ENCODE data around the gene GPR84. TPM values are rescaled to one million over a fixed set of nuclear protein-coding genes. Genes with fewer than 3 reads are reported as not detected.

The GPR84 gene
- total and polyA plus RNA-seq, 9 donors, result 0.15 to 0.27 (median 0.22) TPM; not detected in 1

GRCh38 chr12:54363618-54364017, 668 bp downstream of the GPR84 start:
- H3K27me3 ChIP-seq (ENCODE audit: control insufficient read depth, insufficient read depth, low read length), result no peaks in the 10 kb centered on the region
- H3K36me3 ChIP-seq (ENCODE audit: control insufficient read depth, insufficient read depth, low read length), result no peaks in the 10 kb centered on the region
- H3K27ac ChIP-seq (ENCODE audit: low read length), result no peak overlapping the region
- peaks cover 25% of the 10 kb centered on the region for H3K4me1 ChIP-seq (ENCODE audit: control insufficient read depth, insufficient read depth, low read length)
- 86% methylated on average over 1 of the region's 6 CpGs for WGBS (ENCODE audit: insufficient coverage)
- no peak overlapping the region for H3K4me3 ChIP-seq (ENCODE audit: low read length)
- DNase-seq, result no peak
- H3K9me3 ChIP-seq (replicated peaks; ENCODE audit: control insufficient read depth, low read depth, low read length), result no peaks in the 10 kb centered on the region

GRCh38 chr12:54363047-54363446, 1.2 kb downstream of the GPR84 start:
- Histone ChIP-seq H3K4me1 (ENCODE audit: control insufficient read depth, insufficient read depth, low read length) (peaks cover 26% of the 10 kb centered on the region), H3K4me3 (ENCODE audit: low read length) (no peak overlapping the region)

GRCh38 chr12:54360717-54361456, 3.4 kb downstream of the GPR84 start:
- DNase-seq, result peak; percentile 89
- WGBS (ENCODE audit: insufficient coverage), result 19% methylated on average over 4 of the region's 16 CpGs
- peaks cover 46% of the 10 kb centered on the region for H3K4me1 ChIP-seq (ENCODE audit: control insufficient read depth, insufficient read depth, low read length)

More at GRCh38 chr12:54363047-54363446, 1.2 kb downstream of the GPR84 start:
- WGBS (ENCODE audit: insufficient coverage), result 81% methylated on average over 8 of the region's 8 CpGs
- Histone ChIP-seq H3K27me3 (ENCODE audit: control insufficient read depth, insufficient read depth, low read length) (no peaks in the 10 kb centered on the region), H3K36me3 (ENCODE audit: control insufficient read depth, insufficient read depth, low read length) (no peaks in the 10 kb centered on the region), H3K9me3 (replicated peaks; ENCODE audit: control insufficient read depth, low read depth, low read length) (no peaks in the 10 kb centered on the region), H3K27ac (ENCODE audit: low read length) (no peak overlapping the region)
- no peak for DNase-seq

GRCh38 chr12:54359762-54360351, 4.4 kb downstream of the GPR84 start:
- Histone ChIP-seq H3K9me3 (replicated peaks; ENCODE audit: control insufficient read depth, low read depth, low read length) (no peaks in the 10 kb centered on the region), H3K27me3 (ENCODE audit: control insufficient read depth, insufficient read depth, low read length) (no peaks in the 10 kb centered on the region), H3K4me3 (ENCODE audit: low read length) (peak overlapping the region; percentile 73), H3K27ac (ENCODE audit: low read length) (peak overlapping the region; percentile 96), H3K4me1 (ENCODE audit: control insufficient read depth, insufficient read depth, low read length) (peaks cover 56% of the 10 kb centered on the region), H3K36me3 (ENCODE audit: control insufficient read depth, insufficient read depth, low read length) (no peaks in the 10 kb centered on the region)
- WGBS (ENCODE audit: insufficient coverage), result 43% methylated on average over 1 of the region's 9 CpGs
- no peak for DNase-seq

More at GRCh38 chr12:54360717-54361456, 3.4 kb downstream of the GPR84 start:
- Histone ChIP-seq H3K4me3 (ENCODE audit: low read length) (no peak overlapping the region), H3K27me3 (ENCODE audit: control insufficient read depth, insufficient read depth, low read length) (no peaks in the 10 kb centered on the region), H3K36me3 (ENCODE audit: control insufficient read depth, insufficient read depth, low read length) (no peaks in the 10 kb centered on the region), H3K27ac (ENCODE audit: low read length) (peak overlapping the region; percentile 49), H3K9me3 (replicated peaks; ENCODE audit: control insufficient read depth, low read depth, low read length) (no peaks in the 10 kb centered on the region)

- peak overlapping the region; percentile 73 for H3K4me3 ChIP-seq (ENCODE audit: low read length)
- H3K27me3 ChIP-seq (ENCODE audit: control insufficient read depth, insufficient read depth, low read length), result no peaks in the 10 kb centered on the region
- under 1% methylated on average over 28 of the region's 40 CpGs for WGBS (ENCODE audit: insufficient coverage)
- no peaks in the 10 kb centered on the region for H3K36me3 ChIP-seq (ENCODE audit: control insufficient read depth, insufficient read depth, low read length)
- no peaks in the 10 kb centered on the region for H3K9me3 ChIP-seq (replicated peaks; ENCODE audit: control insufficient read depth, low read depth, low read length)
- DNase-seq, result peak; percentile 100
- peak overlapping the region; percentile 96 for H3K27ac ChIP-seq (ENCODE audit: low read length)
- peaks cover 60% of the 10 kb centered on the region for H3K4me1 ChIP-seq (ENCODE audit: control insufficient read depth, insufficient read depth, low read length)
Measured at GRCh38 chr12:54358945-54359761, 5.1 kb downstream of the GPR84 start.

GRCh38 chr12:54358191-54358944, 5.9 kb downstream of the GPR84 start:
- Histone ChIP-seq H3K4me3 (ENCODE audit: low read length) (peak overlapping the region; percentile 73), H3K36me3 (ENCODE audit: control insufficient read depth, insufficient read depth, low read length) (no peaks in the 10 kb centered on the region), H3K4me1 (ENCODE audit: control insufficient read depth, insufficient read depth, low read length) (peaks cover 66% of the 10 kb centered on the region), H3K27me3 (ENCODE audit: control insufficient read depth, insufficient read depth, low read length) (no peaks in the 10 kb centered on the region), H3K27ac (ENCODE audit: low read length) (peak overlapping the region; percentile 96), H3K9me3 (replicated peaks; ENCODE audit: control insufficient read depth, low read depth, low read length) (no peaks in the 10 kb centered on the region)
- peak; percentile 89 for DNase-seq
- WGBS (ENCODE audit: insufficient coverage), result 2% methylated on average over 7 of the region's 15 CpGs

- no peak overlapping the region for H3K4me3 ChIP-seq (ENCODE audit: low read length)
- no peaks in the 10 kb centered on the region for H3K9me3 ChIP-seq (replicated peaks; ENCODE audit: control insufficient read depth, low read depth, low read length)
- no peaks in the 10 kb centered on the region for H3K27me3 ChIP-seq (ENCODE audit: control insufficient read depth, insufficient read depth, low read length)
- peaks cover 73% of the 10 kb centered on the region for H3K4me1 ChIP-seq (ENCODE audit: control insufficient read depth, insufficient read depth, low read length)
- no peak for DNase-seq
- H3K36me3 ChIP-seq (ENCODE audit: control insufficient read depth, insufficient read depth, low read length), result no peaks in the 10 kb centered on the region
- WGBS (ENCODE audit: insufficient coverage), result no CpG with 5 or more reads among the region's 2 CpGs
- H3K27ac ChIP-seq (ENCODE audit: low read length), result peak overlapping the region; percentile 96
Measured at GRCh38 chr12:54357506-54358190, 6.6 kb downstream of the GPR84 start.

- peak overlapping the region; percentile 96 for H3K27ac ChIP-seq (ENCODE audit: low read length)
- no peak overlapping the region for H3K4me3 ChIP-seq (ENCODE audit: low read length)
- DNase-seq, result no peak
- H3K27me3 ChIP-seq (ENCODE audit: control insufficient read depth, insufficient read depth, low read length), result no peaks in the 10 kb centered on the region
- WGBS (ENCODE audit: insufficient coverage), result 50% methylated on average over 1 of the region's 4 CpGs
- no peaks in the 10 kb centered on the region for H3K9me3 ChIP-seq (replicated peaks; ENCODE audit: control insufficient read depth, low read depth, low read length)
- no peaks in the 10 kb centered on the region for H3K36me3 ChIP-seq (ENCODE audit: control insufficient read depth, insufficient read depth, low read length)
- H3K4me1 ChIP-seq (ENCODE audit: control insufficient read depth, insufficient read depth, low read length), result peaks cover 80% of the 10 kb centered on the region
Measured at GRCh38 chr12:54356951-54357356, 7.3 kb downstream of the GPR84 start.

GRCh38 chr12:54356228-54356627, 8.1 kb downstream of the GPR84 start:
- peak overlapping the region; percentile 96 for H3K27ac ChIP-seq (ENCODE audit: low read length)
- H3K27me3 ChIP-seq (ENCODE audit: control insufficient read depth, insufficient read depth, low read length), result no peaks in the 10 kb centered on the region
- peak; percentile 90 for DNase-seq
- H3K4me1 ChIP-seq (ENCODE audit: control insufficient read depth, insufficient read depth, low read length), result peaks cover 87% of the 10 kb centered on the region
- peaks cover 4% of the 10 kb centered on the region for H3K36me3 ChIP-seq (ENCODE audit: control insufficient read depth, insufficient read depth, low read length)
- WGBS (ENCODE audit: insufficient coverage), result no CpG with 5 or more reads among the region's 3 CpGs
- H3K9me3 ChIP-seq (replicated peaks; ENCODE audit: control insufficient read depth, low read depth, low read length), result no peaks in the 10 kb centered on the region
- no peak overlapping the region for H3K4me3 ChIP-seq (ENCODE audit: low read length)

Measured in muscle of leg (tissue), 11 donors.